H1 (cell line): Measurements from ENCODE around the gene OVOL3. TPM values are rescaled to one million over a fixed set of nuclear protein-coding genes. Genes with fewer than 3 reads are reported as not detected.
A peak's percentile ranks its signal among the peaks of the same experiment; 100 is the strongest.

Source experiments
- CTCF ChIA-PET: fragments of 300-600 bp; sonication (Branson Sonifier 250); formaldehyde crosslinking; loops from one replicate; lab custom pipeline; 2021; ENCODE audit not compliant: partially characterized antibody; lab: Charles Lee
- POLR2A ChIA-PET: fragments of 300-600 bp; sonication (Branson Sonifier 250); formaldehyde crosslinking; loops from one replicate; lab custom pipeline; 2021; ENCODE audit warnings: inconsistent platforms; ENCODE audit not compliant: partially characterized antibody; lab: Charles Lee
- DNase-seq, 2 experiments: peaks; one replicate each; pipeline versions ENCODE4 v3.0.0 to v3.0.0-alpha.2; 2010 to 2022; ENCODE audit warnings: low spot score in 2 of 2, low read depth in 1 of 2, mixed read lengths in 1 of 2
- FAIRE-seq: peaks from 2 replicates; lab custom pipeline; 2011; peaks lifted over from hg19 to GRCh38; lab: Jason Lieb, UNC
- H2AFZ ChIP-seq: 2 replicates; pipeline ENCODE4 v1.8.1; 2012; ENCODE audit warnings: low read length, inconsistent platforms
- H2AK5ac ChIP-seq: 2 replicates; pipeline ENCODE4 v1.6.1; 2013; ENCODE audit warnings: low read depth, low read length
- H2BK120ac ChIP-seq: replicated peaks from 2 replicates; pipeline ENCODE3; 2013; ENCODE audit warnings: low read depth, low read length, inconsistent platforms
- H2BK12ac ChIP-seq: 2 replicates; pipeline ENCODE4 v1.6.1; 2013; ENCODE audit warnings: low read depth, low read length
- H2BK15ac ChIP-seq: 2 replicates; pipeline ENCODE4 v1.6.1; 2013; ENCODE audit warnings: low read length
- H2BK20ac ChIP-seq: 2 replicates; pipeline ENCODE4 v1.6.1; 2013; ENCODE audit warnings: low read length
- H2BK5ac ChIP-seq: 2 replicates; pipeline ENCODE4 v1.6.1; 2013; ENCODE audit warnings: low read depth, low read length
- H3K14ac ChIP-seq: 2 replicates; pipeline ENCODE4 v1.6.1; 2013; ENCODE audit warnings: inconsistent platforms; ENCODE audit not compliant: insufficient read length
- H3K18ac ChIP-seq: 2 replicates; pipeline ENCODE4 v1.6.1; 2013; ENCODE audit warnings: low read length; ENCODE audit errors: extremely low read depth
- H3K23ac ChIP-seq: 2 replicates; pipeline ENCODE4 v1.6.1; 2013; ENCODE audit warnings: inconsistent platforms; ENCODE audit not compliant: insufficient read length
- H3K23me2 ChIP-seq: 2 replicates; pipeline ENCODE4 v1.6.1; 2013; ENCODE audit warnings: low read depth, low read length
- H3K27ac ChIP-seq: 2 replicates; pipeline ENCODE4 v1.6.1; 2011; ENCODE audit warnings: low read depth, low read length, inconsistent platforms
- H3K27me3 ChIP-seq, 4 experiments: replicated peaks in 1 of 4; 1 replicate in 1 of 4; 2 replicates in 3 of 4; pipeline versions ENCODE4 v1.6.1 to v1.8.1; 2011 to 2013; ENCODE audit warnings: low read length in 3 of 4, mild to moderate bottlenecking in 3 of 4, inconsistent platforms in 2 of 4, mixed read lengths in 2 of 4, moderate library complexity in 1 of 4; ENCODE audit not compliant: control insufficient read depth in 3 of 4, insufficient read depth in 3 of 4; ENCODE audit errors: extremely low read depth in 1 of 4
- H3K36me3 ChIP-seq, 4 experiments: 2 replicates each; pipeline versions ENCODE4 v1.6.1 to v1.8.1; 2011 to 2013; ENCODE audit warnings: mild to moderate bottlenecking in 4 of 4, low read length in 3 of 4, moderate library complexity in 2 of 4, control low read depth in 1 of 4, inconsistent platforms in 1 of 4; ENCODE audit not compliant: insufficient read depth in 4 of 4, control insufficient read depth in 2 of 4
- H3K4ac ChIP-seq: replicated peaks from 2 replicates; pipeline ENCODE3; 2013; ENCODE audit warnings: low read length, low read depth, mixed read lengths, inconsistent platforms; ENCODE audit not compliant: insufficient read length
- H3K4me1 ChIP-seq, 4 experiments: replicated peaks in 1 of 4; 1 replicate in 1 of 4; 2 replicates in 3 of 4; pipeline versions ENCODE4 v1.6.1 to v1.8.1; 2011 to 2013; ENCODE audit warnings: low read length in 3 of 4, inconsistent platforms in 2 of 4, mixed read lengths in 1 of 4; ENCODE audit not compliant: insufficient read depth in 4 of 4, control insufficient read depth in 3 of 4
- H3K4me2 ChIP-seq, 2 experiments: 2 replicates each; pipeline versions ENCODE4 v1.6.1 to v1.8.1; 2011 to 2013; ENCODE audit warnings: low read depth in 2 of 2, low read length in 2 of 2, control low read depth in 1 of 2, inconsistent platforms in 1 of 2, mild to moderate bottlenecking in 1 of 2; ENCODE audit not compliant: insufficient read depth in 1 of 2
- H3K4me3 ChIP-seq, 4 experiments: fragments of 200-600, 300-600 bp in 1 of 4; sonication (generic), shearing (Covaris generic), sonication (Bioruptor Twin) in 1 of 4; 2 replicates each; pipeline versions ENCODE4 v1.5.1 to v1.8.1; 2011 to 2016; ENCODE audit warnings: low read length in 4 of 4, low read depth in 3 of 4, control low read depth in 2 of 4, inconsistent platforms in 2 of 4, mild to moderate bottlenecking in 2 of 4, mixed read lengths in 1 of 4, moderate library complexity in 1 of 4; ENCODE audit not compliant: insufficient read depth in 2 of 4; ENCODE audit errors: extremely low read depth in 1 of 4
- H3K56ac ChIP-seq: replicated peaks from 2 replicates; pipeline ENCODE3; 2013; ENCODE audit warnings: low read depth, mild to moderate bottlenecking, mixed read lengths, low read length, inconsistent platforms; ENCODE audit not compliant: insufficient read length
- H3K79me1 ChIP-seq: 2 replicates; pipeline ENCODE4 v1.6.1; 2013; ENCODE audit warnings: low read depth, low read length, control low read depth
- H3K79me2 ChIP-seq, 2 experiments: 2 replicates each; pipeline versions ENCODE4 v1.6.1 to v1.8.1; 2012 to 2013; ENCODE audit warnings: low read length in 2 of 2, mild to moderate bottlenecking in 2 of 2, inconsistent platforms in 1 of 2; ENCODE audit not compliant: insufficient read depth in 2 of 2, control insufficient read depth in 1 of 2
- H3K9ac ChIP-seq, 4 experiments: replicated peaks in 1 of 4; 1 replicate in 1 of 4; 2 replicates in 3 of 4; pipeline versions ENCODE4 v1.6.1 to v1.8.1; 2011 to 2013; ENCODE audit warnings: low read depth in 3 of 4, low read length in 3 of 4, control low read depth in 2 of 4, mild to moderate bottlenecking in 2 of 4, moderate library complexity in 2 of 4, inconsistent platforms in 1 of 4; ENCODE audit errors: extremely low read depth in 1 of 4
- H3K9me3 ChIP-seq, 2 experiments: 2 replicates each; pipeline versions ENCODE4 v1.6.1 to v1.8.1; 2012 to 2013; ENCODE audit warnings: mild to moderate bottlenecking in 2 of 2, moderate library complexity in 2 of 2, control low read depth in 1 of 2, inconsistent platforms in 1 of 2, low read depth in 1 of 2, low read length in 1 of 2, mixed read lengths in 1 of 2; ENCODE audit not compliant: insufficient read depth in 2 of 2
- H4K20me1 ChIP-seq, 2 experiments: replicated peaks in 1 of 2; 2 replicates each; pipeline versions ENCODE3 to v1.8.1; 2011 to 2013; ENCODE audit warnings: inconsistent platforms in 2 of 2, low read length in 2 of 2, mild to moderate bottlenecking in 1 of 2; ENCODE audit not compliant: insufficient read depth in 2 of 2, control insufficient read depth in 1 of 2
- H4K5ac ChIP-seq: 2 replicates; pipeline ENCODE4 v1.6.1; 2013; ENCODE audit warnings: low read length, low read depth, mixed read lengths, inconsistent platforms; ENCODE audit not compliant: insufficient read length
- H4K8ac ChIP-seq: 2 replicates; pipeline ENCODE4 v1.8.0; 2013; ENCODE audit warnings: mild to moderate bottlenecking, moderate library complexity, low read length, inconsistent platforms; ENCODE audit not compliant: insufficient read depth; ENCODE audit errors: extremely low read depth
- H4K91ac ChIP-seq: replicated peaks from 2 replicates; pipeline ENCODE3; 2013; ENCODE audit warnings: low read length, mixed read lengths, inconsistent platforms; ENCODE audit not compliant: insufficient read length
- CHD2 ChIP-seq: IDR thresholded peaks from 2 replicates; pipeline ENCODE4 v1.6.1; 2012; ENCODE audit warnings: low read length, improper control_type of control experiment
- CTBP2 ChIP-seq: IDR thresholded peaks from 2 replicates; pipeline ENCODE4 v1.7.0; 2011; ENCODE audit warnings: borderline replicate concordance, mild to moderate bottlenecking, moderate library complexity, mixed read lengths, low read length; ENCODE audit not compliant: insufficient read depth, insufficient read length
- JUND ChIP-seq: IDR thresholded peaks from 2 replicates; pipeline ENCODE4 v1.6.1; 2011; ENCODE audit warnings: mild to moderate bottlenecking, improper control_type of control experiment, low read length
- MAFK ChIP-seq: IDR thresholded peaks from 2 replicates; pipeline ENCODE4 v1.6.1; 2012; ENCODE audit warnings: low read depth, mild to moderate bottlenecking, improper control_type of control experiment, low read length
- NANOG ChIP-seq: IDR thresholded peaks from 2 replicates; pipeline ENCODE4 v1.6.1; 2011; ENCODE audit warnings: low read length, low read depth, mild to moderate bottlenecking, inconsistent platforms; ENCODE audit not compliant: insufficient read depth, poor library complexity, severe bottlenecking
- PHF8 ChIP-seq: fragments of 200-600 bp; sonication (generic); conservative IDR thresholded peaks from 2 replicates; pipeline ENCODE4 v1.7.1; 2012; ENCODE audit warnings: low read depth, mild to moderate bottlenecking, inconsistent platforms, low read length, moderate library complexity
- POU5F1 ChIP-seq: IDR thresholded peaks from 2 replicates; pipeline ENCODE4 v1.6.1; 2011; ENCODE audit warnings: low read depth, mild to moderate bottlenecking, low read length, moderate library complexity
- SIRT6 ChIP-seq: IDR thresholded peaks from one replicate; pipeline ENCODE4 v1.7.1; 2012; ENCODE audit warnings: low read length, inconsistent platforms
- SIX5 ChIP-seq: IDR thresholded peaks from 2 replicates; pipeline ENCODE4 v1.6.1; 2011; ENCODE audit warnings: mild to moderate bottlenecking, low read depth, low read length
- TEAD4 ChIP-seq: IDR thresholded peaks from 2 replicates; pipeline ENCODE4 v1.6.1; 2012; ENCODE audit warnings: low read depth, low read length, inconsistent platforms, mixed read lengths
- YY1 ChIP-seq: IDR thresholded peaks from 2 replicates; pipeline ENCODE4 v1.6.1; 2011; ENCODE audit warnings: low read depth, mild to moderate bottlenecking, low read length
- WGBS, 2 experiments: shearing (Covaris generic) in 1 of 2; methylation state at CpG; one replicate each; pipeline versions ENCODE4 v1.1.6 to v1.1.7; 2013 to 2015; ENCODE audit warnings: low lambda C conversion rate in 2 of 2, mixed read lengths in 2 of 2, inconsistent platforms in 1 of 2, low coverage in 1 of 2, missing lambda C conversion rate in 1 of 2; ENCODE audit not compliant: insufficient replicate concordance in 2 of 2, insufficient coverage in 1 of 2, insufficient read length in 1 of 2; ENCODE audit errors: extremely low coverage in 1 of 2, missing lambda C conversion rate in 1 of 2; 5-methylcytosine and 5-hydroxymethylcytosine counted together
- polyA plus RNA-seq, 7 experiments: library from polyadenylated mRNA; depleted of rRNA in 3 of 7; stranded (reverse) in 5 of 7; unstranded in 2 of 7; fragments of >200 nt in 5 of 7; fragments of 200-250 nt in 2 of 7; gene quantifications; 1 replicate in 5 of 7; 2 replicates in 1 of 7; 4 replicates in 1 of 7; pipeline versions ENCODE4 v1.2.1 to v1.2.3, GENCODE V29; 2011 to 2013; ENCODE audit warnings: missing spikeins in 2 of 7, mixed read lengths in 2 of 7
- total RNA-seq: library from RNA; stranded (reverse); fragmentation: NEBNext Ultra II Directional; extraction: Animal tissue kit (Norgen Biotek cat#: 25700); gene quantifications from 2 replicates; pipeline ENCODE4 v1.2.1, GENCODE V29; 2021

Gene OVOL3
- total and polyA plus RNA-seq, 2 of the 8 experiments (the other 6 are each of a cell fraction or from before 2014, with no cell fraction given), result 0.45 TPM; not detected in 1

DNA sequence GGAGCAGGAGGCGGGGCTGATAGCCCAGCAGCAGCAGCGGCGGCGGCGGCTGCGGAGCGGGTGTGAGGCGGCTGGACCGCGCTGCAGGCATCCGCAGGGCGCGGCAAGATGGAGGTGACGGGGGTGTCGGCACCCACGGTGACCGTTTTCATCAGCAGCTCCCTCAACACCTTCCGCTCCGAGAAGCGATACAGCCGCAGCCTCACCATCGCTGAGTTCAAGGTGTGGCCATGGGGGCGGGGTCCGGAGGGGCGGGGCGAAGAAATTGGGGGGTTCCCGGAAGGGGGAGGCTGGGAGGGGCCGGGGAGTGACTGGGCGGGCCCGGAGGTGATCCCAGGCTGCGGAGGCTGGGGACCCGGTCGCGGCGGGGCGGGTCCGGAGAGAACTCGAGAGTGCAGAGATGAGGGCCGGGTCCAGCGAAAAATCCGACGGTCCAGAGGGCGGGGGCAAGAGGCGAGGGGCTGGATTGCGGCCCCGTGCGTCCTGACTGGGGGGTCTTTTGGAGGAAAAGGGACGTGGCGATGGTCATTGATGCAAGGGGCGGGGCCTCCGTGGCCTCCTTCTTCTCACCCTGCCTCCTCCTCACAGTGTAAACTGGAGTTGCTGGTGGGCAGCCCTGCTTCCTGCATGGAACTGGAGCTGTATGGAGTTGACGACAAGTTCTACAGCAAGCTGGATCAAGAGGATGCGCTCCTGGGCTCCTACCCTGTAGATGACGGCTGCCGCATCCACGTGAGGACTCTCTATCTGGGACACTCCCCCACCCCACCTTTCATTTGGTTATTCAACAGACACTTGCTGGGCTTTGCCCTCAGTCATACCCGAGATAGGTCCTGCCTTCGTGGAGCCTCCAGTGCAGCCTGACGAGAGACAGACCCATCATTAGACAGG, 4.8 kb downstream of the OVOL3 start, which contains the start of gene TBCB:
TBCB (plus strand) TSS at position 16 of the 891 bp plus-strand sequence; CDS start at position 109, 93 bp downstream.
- Histone ChIP-seq H3K4ac (peak within 1 kb of the TSS; percentile 40), H3K23me2 (peaks cover 10% of the 10 kb centered on the region), H2BK120ac (no peak within 1 kb of the TSS), H3K79me2 (peaks cover 0 to 9% of the 10 kb centered on the region in 2 experiments; a peak in 1 of 4 replicates), H2AFZ (peak within 1 kb of the TSS; percentile 34; the same call in 1 of the 2 replicates), H4K91ac (peak within 1 kb of the TSS; percentile 63), H3K14ac (no peak within 1 kb of the TSS), H3K36me3 (peaks cover 4 to 24% (median 12%) of the 10 kb centered on the region in 4 experiments; a peak in 5 of 8 replicates), H3K56ac (peak within 1 kb of the TSS; percentile 24), H3K9me3 (no peaks in the 10 kb centered on the region), H3K4me3 (peak within 1 kb of the TSS; percentile 73 to 96 (median 82)), H3K27me3 (no peaks in the 10 kb centered on the region), H4K5ac (peak within 1 kb of the TSS; percentile 79), H2BK15ac (no peak within 1 kb of the TSS; the same call in 1 of the 2 replicates), H3K4me1 (peaks cover 4 to 26% (median 16%) of the 10 kb centered on the region in 4 experiments), H3K18ac (peak within 1 kb of the TSS; percentile 90), H4K20me1 (peaks cover 3 to 9% of the 10 kb centered on the region in 2 experiments), H2BK20ac (no peak within 1 kb of the TSS), H4K8ac (0 out of 2 replicates have a peak within 1 kb of the TSS, but pooled peaks have one; percentile 37), H2BK12ac (0 out of 2 replicates have a peak within 1 kb of the TSS, but pooled peaks have one; percentile 68), H3K9ac (peak within 1 kb of the TSS; percentile 39 to 86 (median 56)), H3K4me2 (peak within 1 kb of the TSS; percentile 76 to 94), H3K27ac (peak within 1 kb of the TSS; percentile 76), H3K23ac (no peak within 1 kb of the TSS), H2AK5ac (no peak within 1 kb of the TSS), H2BK5ac (peak within 1 kb of the TSS; percentile 89; the same call in 1 of the 2 replicates), H3K79me1 (peaks cover 15% of the 10 kb centered on the region)
- no peak for FAIRE-seq
- DNase-seq, result no peak
- CTCF ChIA-PET, result interaction anchor here (1.2 to 2.8 kb wide), 2 partner anchors 12 kb away, joined by 3 to 14 read pairs; no protein-coding TSS in a partner anchor
- POLR2A ChIA-PET, result interaction anchor here (0.7 to 2.9 kb wide), 9 partner anchors 12 to 412 kb away, joined by 3 to 27 read pairs (median 4); partner anchors contain the start of genes THAP8 and ZNF260
- 10% methylated on average over 29 of the region's 59 CpGs; no CpG with 5 or more reads in 1 of the 2 experiments for WGBS, 2 experiments
- TF ChIP-seq CHD2, result no peak
- no peak for TF ChIP-seq MAFK
- peak; percentile 70 for TF ChIP-seq PHF8
- TF ChIP-seq SIX5, result no peak
- no peak for TF ChIP-seq TEAD4
- TF ChIP-seq POU5F1, result no peak
- TF ChIP-seq JUND, result no peak
- peak; percentile 70; the same call in 1 of the 2 replicates for TF ChIP-seq YY1
- TF ChIP-seq SIRT6, result no peak
- TF ChIP-seq CTBP2, result no peak
- no peak for TF ChIP-seq NANOG
